SU-DHL-6 (cell line): ENCODE results near the gene PDE4D.

Experiments used
- CTCF ChIP-seq: fragments of 200-600 bp; sonication (generic); IDR thresholded peaks from one replicate; pipeline ENCODE4 v1.5.1; 2017; ENCODE audit warnings: antibody characterized with exemption, mild to moderate bottlenecking, low read length, moderate library complexity; ENCODE audit not compliant: insufficient read depth, poor library complexity, severe bottlenecking
- EZH2phosphoT487 ChIP-seq: fragments of 200-600 bp; sonication (generic), shearing (Covaris generic); conservative IDR thresholded peaks from 2 replicates; pipeline ENCODE4 v1.6.1; 2018; ENCODE audit warnings: mild to moderate bottlenecking, antibody characterized with exemption, low read length, moderate library complexity, mixed read lengths

GRCh38 chr5:59275170-59275509, 618.4 kb downstream of the PDE4D start:
- TF ChIP-seq CTCF (no peak), EZH2phosphoT487 (no peak)
